ENCODE data around the gene ZFYVE9. TPM values are rescaled to one million over a fixed set of nuclear protein-coding genes. Genes with fewer than 3 reads are reported as not detected.
A peak's percentile ranks its signal among the peaks of the same experiment; 100 is the strongest.

The ZFYVE9 gene
- total and polyA plus RNA-seq, 2 experiments from 2014 or later: 7.1 to 30.3 TPM

- no peak for TF ChIP-seq CTCF (IDR thresholded peaks at IDR 0.05; ENCODE audit: low read depth, low read length)
- no peaks in the 10 kb centered on the region for H3K36me3 ChIP-seq
These were observed 12.0 kb downstream of the ZFYVE9 start for GRCh38 chr1:52153898-52154297.

GRCh38 chr1:52156460-52156859, 14.6 kb downstream of the ZFYVE9 start:
- DNase-seq (ENCODE audit: low read depth in 1 of 2, low spot score in 1 of 2): no peak
- no peak overlapping the region for H3K27ac ChIP-seq
- no peak for TF ChIP-seq CTCF (IDR thresholded peaks at IDR 0.05; ENCODE audit: low read depth, low read length)
- H3K4me1 ChIP-seq (ENCODE audit: low read depth): no peaks in the 10 kb centered on the region
- no peaks in the 10 kb centered on the region for H3K36me3 ChIP-seq
- no peaks in the 10 kb centered on the region for H3K9me3 ChIP-seq (ENCODE audit: low read depth)
- H3K4me3 ChIP-seq: no peak overlapping the region
- H3K27me3 ChIP-seq: no peaks in the 10 kb centered on the region

More at GRCh38 chr1:52153898-52154297, 12.0 kb downstream of the ZFYVE9 start:
- Histone ChIP-seq H3K4me1 (ENCODE audit: low read depth) (peaks cover 4% of the 10 kb centered on the region), H3K27ac (no peak overlapping the region), H3K27me3 (no peaks in the 10 kb centered on the region), H3K9me3 (ENCODE audit: low read depth) (no peaks in the 10 kb centered on the region), H3K4me3 (no peak overlapping the region)
- peak in 1 of 2 donors; percentile 53 for DNase-seq (ENCODE audit: low read depth in 1 of 2, low spot score in 1 of 2)

- Histone ChIP-seq H3K27ac (no peak overlapping the region), H3K9me3 (ENCODE audit: low read depth) (no peaks in the 10 kb centered on the region), H3K4me1 (ENCODE audit: low read depth) (no peaks in the 10 kb centered on the region), H3K27me3 (no peaks in the 10 kb centered on the region), H3K4me3 (no peak overlapping the region), H3K36me3 (no peaks in the 10 kb centered on the region)
- TF ChIP-seq CTCF (IDR thresholded peaks at IDR 0.05; ENCODE audit: low read depth, low read length): no peak
- peak in 1 of 2 donors; percentile 8 for DNase-seq (ENCODE audit: low read depth in 1 of 2, low spot score in 1 of 2)
These were observed 15.7 kb downstream of the ZFYVE9 start for GRCh38 chr1:52157582-52157981.

- H3K9me3 ChIP-seq (ENCODE audit: low read depth): no peaks in the 10 kb centered on the region
- no peaks in the 10 kb centered on the region for H3K27me3 ChIP-seq
- H3K27ac ChIP-seq: no peak overlapping the region
- DNase-seq (ENCODE audit: low read depth in 1 of 2, low spot score in 1 of 2): no peak
- no peak for TF ChIP-seq CTCF (IDR thresholded peaks at IDR 0.05; ENCODE audit: low read depth, low read length)
- no peak overlapping the region for H3K4me3 ChIP-seq
- H3K4me1 ChIP-seq (ENCODE audit: low read depth): no peaks in the 10 kb centered on the region
- H3K36me3 ChIP-seq: no peaks in the 10 kb centered on the region
These were observed 16.3 kb downstream of the ZFYVE9 start for GRCh38 chr1:52158218-52158617.

- no peak for TF ChIP-seq CTCF (IDR thresholded peaks at IDR 0.05; ENCODE audit: low read depth, low read length)
- H3K36me3 ChIP-seq: no peaks in the 10 kb centered on the region
- no peak overlapping the region for H3K4me3 ChIP-seq
- H3K9me3 ChIP-seq (ENCODE audit: low read depth): no peaks in the 10 kb centered on the region
- no peak overlapping the region for H3K27ac ChIP-seq
- H3K27me3 ChIP-seq: no peaks in the 10 kb centered on the region
- no peaks in the 10 kb centered on the region for H3K4me1 ChIP-seq (ENCODE audit: low read depth)
- no peak for DNase-seq (ENCODE audit: low read depth in 1 of 2, low spot score in 1 of 2)
These were observed 17.3 kb downstream of the ZFYVE9 start for GRCh38 chr1:52159033-52159789.

Data from cardiac muscle cell (in vitro differentiated cells and primary cell).